ENCODE results near the gene DYNLT1.

DNA sequence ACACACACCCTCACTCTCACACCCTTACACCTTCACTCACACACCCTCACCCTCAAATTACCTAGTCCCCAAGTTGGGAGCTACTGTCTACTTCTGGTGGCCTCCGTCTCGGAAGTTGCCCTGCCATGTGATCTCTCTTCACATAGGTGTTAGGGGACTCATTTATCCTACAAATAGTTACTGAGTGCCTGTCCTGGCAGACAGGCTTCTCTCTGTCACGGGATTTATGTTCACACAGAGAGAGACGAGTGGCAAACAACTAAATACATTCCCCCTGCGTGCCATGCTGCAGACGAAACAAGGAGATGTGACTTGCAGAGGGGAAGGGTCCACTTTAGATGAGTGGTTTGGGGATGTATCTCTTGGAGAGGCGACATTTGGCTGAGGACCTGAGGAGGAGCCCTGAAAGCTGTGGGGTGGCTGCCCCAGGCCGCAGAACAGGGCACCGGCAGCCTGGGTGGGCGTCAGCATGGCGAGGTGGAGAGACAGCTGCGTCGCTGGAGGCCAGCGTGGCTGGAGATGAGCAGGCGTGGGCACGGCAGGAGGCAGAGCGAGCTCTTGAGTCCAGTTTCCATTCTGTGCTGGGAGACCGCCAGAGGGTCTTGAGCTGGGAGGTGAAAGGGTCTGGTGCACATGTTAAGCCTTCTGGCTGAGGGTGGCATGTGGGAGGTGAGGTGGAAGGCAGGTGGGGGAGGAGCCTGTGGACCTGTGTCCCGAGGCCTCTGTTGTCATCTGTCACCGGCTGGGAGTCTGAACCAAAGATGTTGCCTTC is 17.2 kb downstream of the DYNLT1 start:
- TF ChIP-seq, protein P1, sequence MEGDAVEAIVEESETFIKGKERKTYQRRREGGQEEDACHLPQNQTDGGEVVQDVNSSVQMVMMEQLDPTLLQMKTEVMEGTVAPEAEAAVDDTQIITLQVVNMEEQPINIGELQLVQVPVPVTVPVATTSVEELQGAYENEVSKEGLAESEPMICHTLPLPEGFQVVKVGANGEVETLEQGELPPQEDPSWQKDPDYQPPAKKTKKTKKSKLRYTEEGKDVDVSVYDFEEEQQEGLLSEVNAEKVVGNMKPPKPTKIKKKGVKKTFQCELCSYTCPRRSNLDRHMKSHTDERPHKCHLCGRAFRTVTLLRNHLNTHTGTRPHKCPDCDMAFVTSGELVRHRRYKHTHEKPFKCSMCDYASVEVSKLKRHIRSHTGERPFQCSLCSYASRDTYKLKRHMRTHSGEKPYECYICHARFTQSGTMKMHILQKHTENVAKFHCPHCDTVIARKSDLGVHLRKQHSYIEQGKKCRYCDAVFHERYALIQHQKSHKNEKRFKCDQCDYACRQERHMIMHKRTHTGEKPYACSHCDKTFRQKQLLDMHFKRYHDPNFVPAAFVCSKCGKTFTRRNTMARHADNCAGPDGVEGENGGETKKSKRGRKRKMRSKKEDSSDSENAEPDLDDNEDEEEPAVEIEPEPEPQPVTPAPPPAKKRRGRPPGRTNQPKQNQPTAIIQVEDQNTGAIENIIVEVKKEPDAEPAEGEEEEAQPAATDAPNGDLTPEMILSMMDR (IDR thresholded peaks at IDR 0.05; ENCODE audit: insufficient read depth, low read length) = no peak
- TF ChIP-seq, protein P2, sequence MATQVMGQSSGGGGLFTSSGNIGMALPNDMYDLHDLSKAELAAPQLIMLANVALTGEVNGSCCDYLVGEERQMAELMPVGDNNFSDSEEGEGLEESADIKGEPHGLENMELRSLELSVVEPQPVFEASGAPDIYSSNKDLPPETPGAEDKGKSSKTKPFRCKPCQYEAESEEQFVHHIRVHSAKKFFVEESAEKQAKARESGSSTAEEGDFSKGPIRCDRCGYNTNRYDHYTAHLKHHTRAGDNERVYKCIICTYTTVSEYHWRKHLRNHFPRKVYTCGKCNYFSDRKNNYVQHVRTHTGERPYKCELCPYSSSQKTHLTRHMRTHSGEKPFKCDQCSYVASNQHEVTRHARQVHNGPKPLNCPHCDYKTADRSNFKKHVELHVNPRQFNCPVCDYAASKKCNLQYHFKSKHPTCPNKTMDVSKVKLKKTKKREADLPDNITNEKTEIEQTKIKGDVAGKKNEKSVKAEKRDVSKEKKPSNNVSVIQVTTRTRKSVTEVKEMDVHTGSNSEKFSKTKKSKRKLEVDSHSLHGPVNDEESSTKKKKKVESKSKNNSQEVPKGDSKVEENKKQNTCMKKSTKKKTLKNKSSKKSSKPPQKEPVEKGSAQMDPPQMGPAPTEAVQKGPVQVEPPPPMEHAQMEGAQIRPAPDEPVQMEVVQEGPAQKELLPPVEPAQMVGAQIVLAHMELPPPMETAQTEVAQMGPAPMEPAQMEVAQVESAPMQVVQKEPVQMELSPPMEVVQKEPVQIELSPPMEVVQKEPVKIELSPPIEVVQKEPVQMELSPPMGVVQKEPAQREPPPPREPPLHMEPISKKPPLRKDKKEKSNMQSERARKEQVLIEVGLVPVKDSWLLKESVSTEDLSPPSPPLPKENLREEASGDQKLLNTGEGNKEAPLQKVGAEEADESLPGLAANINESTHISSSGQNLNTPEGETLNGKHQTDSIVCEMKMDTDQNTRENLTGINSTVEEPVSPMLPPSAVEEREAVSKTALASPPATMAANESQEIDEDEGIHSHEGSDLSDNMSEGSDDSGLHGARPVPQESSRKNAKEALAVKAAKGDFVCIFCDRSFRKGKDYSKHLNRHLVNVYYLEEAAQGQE (IDR thresholded peaks at IDR 0.05; ENCODE audit: insufficient replicate concordance, low read depth) = no peak
- TF ChIP-seq GABPA (IDR thresholded peaks at IDR 0.05; ENCODE audit: low read depth) = no peak
- no peak for TF ChIP-seq POLR2AphosphoS5 (IDR thresholded peaks at IDR 0.05; ENCODE audit: low read depth)
